KOPT-K1 (cell line): ENCODE data around the gene NCKAP5.

Source experiments
- H3K27ac ChIP-seq: fragments of 200-600 bp; sonication (generic); 2 replicates; pipeline ENCODE4 v1.5.1; 2016; ENCODE audit warnings: antibody characterized with exemption, mild to moderate bottlenecking, low read depth, low read length; ENCODE audit not compliant: poor library complexity, severe bottlenecking
- H3K36me3 ChIP-seq: fragments of 200-600 bp; sonication (generic); 2 replicates; pipeline ENCODE4 v1.5.1; 2017; ENCODE audit warnings: antibody characterized with exemption, mild to moderate bottlenecking, low read length, moderate library complexity; ENCODE audit not compliant: insufficient read depth
- H3K9me3 ChIP-seq: fragments of 200-600 bp; sonication (generic); 2 replicates; pipeline ENCODE4 v1.5.1; 2017; ENCODE audit warnings: antibody characterized with exemption, low read length, mild to moderate bottlenecking; ENCODE audit not compliant: insufficient read depth, poor library complexity, severe bottlenecking

The NCKAP5 gene

DNA sequence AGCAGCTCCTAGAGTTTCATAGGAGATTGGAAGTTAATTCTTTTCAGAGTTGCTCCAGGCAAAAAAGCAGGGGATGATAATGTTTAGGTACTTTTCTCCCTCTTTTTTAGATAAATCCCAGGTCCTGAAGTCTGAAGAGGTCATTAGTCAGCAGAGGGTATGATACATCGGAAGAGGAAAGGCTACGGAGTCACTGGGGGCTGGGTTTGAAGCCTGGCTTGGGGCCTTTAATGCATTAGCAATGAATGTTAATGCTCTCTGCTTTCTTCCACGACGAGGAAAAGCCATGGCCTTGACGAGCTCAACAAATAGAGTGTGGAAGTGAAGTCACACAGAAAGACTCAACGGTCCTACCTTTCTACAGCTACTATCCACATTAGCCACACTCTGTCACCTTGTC is 235.1 kb downstream of the NCKAP5 start:
- Histone ChIP-seq H3K27ac (no peak overlapping the region), H3K9me3 (no peaks in the 10 kb centered on the region), H3K36me3 (no peaks in the 10 kb centered on the region)

DNA sequence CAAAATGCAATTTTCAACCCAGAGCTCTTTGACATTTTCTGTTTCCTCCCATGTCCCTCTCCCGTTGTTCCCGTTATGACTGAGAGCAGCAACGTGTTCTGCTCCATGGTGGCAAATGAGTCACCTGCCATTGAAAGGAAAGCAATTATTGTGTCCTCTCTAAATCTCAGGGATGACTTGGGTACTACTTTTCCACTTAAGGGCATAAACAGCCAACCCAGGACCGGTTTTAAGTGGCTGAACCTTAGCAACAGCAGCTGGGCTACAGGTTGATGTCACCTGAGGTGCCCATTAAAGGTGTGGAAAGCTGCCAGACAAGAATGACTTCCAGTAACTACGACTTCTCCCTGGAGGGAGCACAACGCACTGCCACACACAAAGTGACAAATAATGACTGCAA is 236.8 kb downstream of the NCKAP5 start:
- Histone ChIP-seq H3K9me3 (no peaks in the 10 kb centered on the region), H3K27ac (no peak overlapping the region), H3K36me3 (no peaks in the 10 kb centered on the region)

DNA sequence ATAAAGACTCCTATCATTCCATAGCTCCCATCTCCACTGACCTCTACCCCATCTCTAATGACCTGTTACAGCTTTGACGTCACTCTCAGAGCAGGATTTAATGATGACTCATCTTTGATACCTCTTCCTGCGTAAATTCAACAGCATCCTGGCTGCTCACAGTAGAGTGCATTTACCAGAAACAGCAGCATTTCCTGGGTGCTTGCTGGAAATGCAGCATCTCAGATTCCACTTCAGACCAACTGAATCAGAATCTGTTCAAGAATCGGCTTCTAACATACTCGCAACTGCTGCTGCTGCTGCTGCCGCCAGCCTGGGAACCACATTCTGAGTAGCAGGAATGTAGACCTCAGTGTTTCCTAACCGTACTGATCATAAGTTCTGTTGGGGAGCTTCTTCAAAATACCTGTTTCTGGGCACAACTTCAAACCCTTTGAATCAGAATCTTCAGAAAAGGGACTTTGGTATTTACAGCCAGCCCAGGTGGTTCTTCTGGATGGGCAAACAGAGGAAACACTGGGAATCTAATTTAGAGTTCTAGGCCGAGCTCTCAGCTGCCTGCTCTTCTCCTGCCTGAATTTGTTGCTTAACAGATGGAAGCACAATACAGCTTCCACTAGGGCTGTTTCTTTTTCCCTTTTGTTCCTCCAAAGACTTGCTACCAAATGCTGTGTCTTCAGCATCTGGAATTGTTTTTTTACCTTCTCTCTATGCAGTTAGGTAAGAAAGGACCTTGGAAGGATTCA is 241.4 kb downstream of the NCKAP5 start:
- H3K27ac ChIP-seq: no peak overlapping the region
- no peaks in the 10 kb centered on the region for H3K36me3 ChIP-seq
- H3K9me3 ChIP-seq: no peaks in the 10 kb centered on the region

DNA sequence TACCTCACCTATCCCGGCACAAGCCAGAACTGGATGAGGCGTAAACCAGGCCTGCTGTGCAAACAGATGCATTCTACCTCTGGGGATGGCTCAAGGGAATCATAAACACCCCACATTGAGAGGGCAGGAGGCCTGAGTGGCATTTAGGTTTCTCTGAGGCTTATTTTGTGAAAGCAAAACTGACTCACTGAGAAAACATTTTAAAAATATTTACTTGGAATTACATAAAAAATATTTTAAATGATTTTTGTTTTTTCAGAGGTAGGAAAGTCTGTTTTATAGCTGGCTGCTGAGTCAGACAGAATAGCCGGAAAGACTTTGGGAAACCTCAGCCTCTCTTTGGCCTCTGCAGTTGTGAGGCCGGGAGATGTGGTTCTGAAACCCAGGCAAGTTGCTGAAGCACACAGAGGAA is 244.1 kb downstream of the NCKAP5 start:
- no peaks in the 10 kb centered on the region for H3K9me3 ChIP-seq
- H3K27ac ChIP-seq: no peak overlapping the region
- H3K36me3 ChIP-seq: no peaks in the 10 kb centered on the region

DNA sequence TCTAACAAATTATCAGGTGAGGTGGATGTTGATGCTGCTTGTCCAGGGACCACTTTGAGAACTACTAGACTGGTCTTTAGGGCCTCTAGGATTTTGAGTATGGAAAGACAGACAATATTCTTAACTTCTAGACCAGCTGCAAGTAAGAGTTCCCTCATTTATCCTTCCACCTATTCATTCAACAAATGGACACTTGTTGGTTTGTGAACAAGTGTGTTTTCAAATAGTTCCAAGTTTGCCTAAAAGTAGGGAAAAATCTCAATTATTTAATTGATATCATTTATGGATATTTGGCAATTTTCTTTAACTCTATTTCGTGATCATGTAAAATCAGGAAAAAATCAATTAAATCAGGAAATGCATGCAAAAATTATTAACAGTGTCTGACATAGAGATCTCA is 245.4 kb downstream of the NCKAP5 start:
- Histone ChIP-seq H3K9me3 (no peaks in the 10 kb centered on the region), H3K27ac (no peak overlapping the region), H3K36me3 (no peaks in the 10 kb centered on the region)

DNA sequence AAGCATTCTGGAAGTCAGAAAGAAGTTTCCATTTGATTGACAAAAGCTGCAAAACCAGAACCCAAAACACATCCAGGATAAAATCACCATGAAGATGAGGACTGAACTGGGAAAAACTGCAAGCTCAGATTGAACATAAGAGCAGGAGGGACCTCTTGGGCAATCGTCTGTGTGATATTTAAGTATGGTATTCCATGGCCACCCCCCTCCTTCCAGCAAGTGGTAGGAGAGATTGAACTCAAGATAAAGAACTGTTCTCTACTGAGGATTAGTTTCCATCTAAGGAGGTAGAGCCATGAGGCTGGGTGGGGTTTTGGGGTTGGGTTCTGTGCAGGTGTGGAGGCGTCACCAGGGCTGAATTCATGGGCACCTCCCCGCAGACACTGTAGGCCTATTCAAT is 251.1 kb downstream of the NCKAP5 start:
- Histone ChIP-seq H3K9me3 (no peaks in the 10 kb centered on the region), H3K27ac (no peak overlapping the region), H3K36me3 (no peaks in the 10 kb centered on the region)

DNA sequence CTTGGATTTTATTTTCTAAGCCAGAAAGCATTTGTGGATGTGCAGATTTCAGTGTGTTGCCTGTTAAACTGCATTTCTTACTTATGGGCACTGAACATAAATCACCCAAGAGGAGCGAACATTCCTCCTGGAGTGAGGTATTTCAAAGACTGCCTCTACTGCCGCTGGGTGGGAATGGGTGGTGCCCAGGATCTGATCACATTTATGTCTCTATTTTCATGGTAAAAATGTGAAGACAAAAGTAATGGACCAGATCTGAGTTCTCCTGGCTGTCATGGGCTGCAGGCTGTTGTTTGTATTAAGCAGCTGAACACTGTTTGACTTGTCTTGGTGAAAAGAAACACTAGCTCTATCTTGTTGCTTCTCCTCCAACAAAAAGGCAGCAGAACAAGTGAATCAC is 251.7 kb downstream of the NCKAP5 start:
- Histone ChIP-seq H3K27ac (no peak overlapping the region), H3K36me3 (no peaks in the 10 kb centered on the region), H3K9me3 (no peaks in the 10 kb centered on the region)

DNA sequence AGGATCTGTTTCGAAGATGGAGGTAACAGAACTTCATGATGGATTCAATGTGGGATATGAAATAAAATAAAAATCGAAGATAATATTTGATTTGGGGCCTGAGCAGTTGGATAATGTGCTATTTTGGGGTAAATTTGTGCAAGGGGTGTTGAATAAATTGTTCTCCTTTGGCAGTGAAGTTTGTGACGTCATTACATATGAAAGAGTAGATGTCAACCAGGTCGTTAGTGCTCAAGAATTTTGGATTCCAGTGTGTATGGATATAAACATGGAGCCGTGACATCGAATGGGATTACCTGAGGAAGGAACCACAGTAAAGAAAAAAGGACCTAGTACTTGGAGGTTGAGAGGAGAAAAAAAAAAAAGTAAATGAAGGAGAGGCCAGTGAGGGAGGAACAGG is 253.0 kb downstream of the NCKAP5 start:
- Histone ChIP-seq H3K9me3 (no peaks in the 10 kb centered on the region), H3K36me3 (no peaks in the 10 kb centered on the region), H3K27ac (no peak overlapping the region)

DNA sequence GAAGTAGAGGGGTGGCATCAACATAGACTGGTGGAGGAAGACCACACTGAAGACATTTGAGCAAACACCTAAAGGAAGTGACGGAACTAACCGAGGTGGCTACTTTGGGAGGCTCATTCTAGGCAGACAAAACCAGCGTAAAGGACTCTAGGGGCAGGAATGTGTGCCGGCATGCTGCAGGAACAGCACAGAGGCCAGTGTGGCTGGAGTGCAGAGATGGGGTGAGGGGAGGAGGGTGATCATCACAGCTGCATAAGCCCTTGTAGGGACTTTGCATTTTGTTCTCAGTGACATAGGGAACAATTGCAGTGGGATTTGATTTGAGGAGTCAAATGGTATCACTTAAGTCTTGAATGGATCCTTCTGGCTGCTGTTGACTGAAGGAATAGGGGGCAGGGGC is 253.5 kb downstream of the NCKAP5 start:
- Histone ChIP-seq H3K27ac (no peak overlapping the region), H3K9me3 (no peaks in the 10 kb centered on the region), H3K36me3 (no peaks in the 10 kb centered on the region)

DNA sequence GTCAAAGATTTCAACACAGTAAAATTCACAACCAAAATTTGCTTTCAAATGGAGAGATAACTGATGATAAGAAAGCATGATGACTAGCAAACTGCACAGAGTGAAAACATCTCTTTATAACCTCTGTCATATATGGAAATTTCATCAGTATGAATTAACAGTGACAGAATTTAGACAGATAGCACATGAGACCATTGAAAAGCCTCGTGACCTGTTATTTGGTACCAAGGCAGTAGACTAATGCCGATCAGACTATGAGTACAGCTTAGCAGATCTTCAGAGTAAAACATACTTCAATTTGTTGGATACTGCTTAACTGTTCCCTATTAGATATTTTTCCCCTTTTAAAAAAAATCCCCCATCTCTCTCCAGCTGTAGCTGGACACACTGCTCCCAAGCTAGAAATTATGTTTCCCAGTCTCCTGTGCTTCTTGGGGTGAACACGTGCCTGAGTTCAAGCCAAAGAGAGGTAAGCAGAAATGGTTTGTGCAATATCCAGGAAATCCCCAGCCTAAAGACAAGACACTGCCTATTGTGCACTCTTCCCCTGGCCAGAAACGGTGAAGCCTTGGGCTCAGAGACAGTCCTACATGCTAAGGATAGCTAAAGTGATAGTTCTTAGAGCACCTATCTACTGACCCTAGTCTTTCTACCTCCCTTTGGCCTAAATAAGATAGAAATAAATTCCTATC is 256.1 kb downstream of the NCKAP5 start:
- H3K36me3 ChIP-seq: no peaks in the 10 kb centered on the region
- no peaks in the 10 kb centered on the region for H3K9me3 ChIP-seq
- no peak overlapping the region for H3K27ac ChIP-seq

DNA sequence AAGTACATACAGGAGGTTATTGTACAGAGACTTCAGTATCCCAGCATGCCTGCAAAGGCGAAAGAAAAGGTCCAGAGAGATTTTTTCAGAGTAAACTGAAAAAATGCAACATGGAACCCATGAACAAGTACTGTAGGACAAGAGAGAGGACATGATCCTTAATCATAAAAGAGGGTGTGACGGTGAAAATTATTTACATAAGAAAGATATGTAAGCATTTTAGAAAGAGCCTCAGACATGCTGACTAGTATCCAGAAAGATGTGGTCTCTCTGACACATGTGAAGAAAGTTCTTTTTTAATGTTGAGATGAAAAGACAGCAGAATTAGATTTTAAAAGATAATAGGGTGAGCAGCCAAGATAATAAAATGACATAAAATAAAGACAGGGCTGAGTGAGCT is 262.0 kb downstream of the NCKAP5 start:
- H3K36me3 ChIP-seq: no peaks in the 10 kb centered on the region
- no peaks in the 10 kb centered on the region for H3K9me3 ChIP-seq
- no peak overlapping the region for H3K27ac ChIP-seq

DNA sequence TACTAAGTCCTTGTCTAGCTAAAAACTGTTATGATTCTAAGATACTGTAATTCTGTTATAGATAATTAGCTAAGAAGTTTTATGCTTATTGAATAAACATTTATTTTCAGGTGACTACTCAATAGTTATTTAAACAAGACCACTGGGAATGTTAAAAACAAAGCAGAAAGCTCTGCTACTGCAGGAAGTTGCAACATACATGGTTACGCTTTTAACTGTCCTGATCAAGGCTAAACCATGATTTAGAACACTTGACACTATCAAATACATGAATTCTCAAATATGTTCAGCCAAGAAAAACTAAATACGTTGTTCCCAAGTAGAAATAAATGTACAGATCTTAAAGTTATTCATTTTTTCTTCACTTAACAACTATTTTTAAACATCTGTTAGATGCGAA is 263.9 kb downstream of the NCKAP5 start:
- Histone ChIP-seq H3K27ac (no peak overlapping the region), H3K36me3 (no peaks in the 10 kb centered on the region), H3K9me3 (no peaks in the 10 kb centered on the region)

DNA sequence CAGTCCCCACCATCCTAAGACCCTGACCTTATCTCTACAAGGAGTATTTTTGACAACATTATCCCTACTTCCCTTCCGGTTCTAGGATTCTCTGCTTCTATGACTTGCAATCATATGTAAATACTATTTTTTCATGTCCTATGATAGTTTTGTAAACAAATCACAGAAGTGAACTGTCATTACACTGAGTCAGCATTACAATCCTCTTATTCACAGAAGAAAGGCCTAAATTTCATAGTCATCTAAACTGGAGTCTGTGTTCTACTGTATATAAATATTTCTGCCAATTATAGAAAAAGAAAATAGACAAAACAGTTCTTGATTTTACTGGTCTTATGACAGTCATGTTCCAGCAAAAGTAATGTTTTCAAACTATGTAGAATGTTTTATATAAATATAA is 265.1 kb downstream of the NCKAP5 start:
- Histone ChIP-seq H3K27ac (no peak overlapping the region), H3K9me3 (no peaks in the 10 kb centered on the region)

DNA sequence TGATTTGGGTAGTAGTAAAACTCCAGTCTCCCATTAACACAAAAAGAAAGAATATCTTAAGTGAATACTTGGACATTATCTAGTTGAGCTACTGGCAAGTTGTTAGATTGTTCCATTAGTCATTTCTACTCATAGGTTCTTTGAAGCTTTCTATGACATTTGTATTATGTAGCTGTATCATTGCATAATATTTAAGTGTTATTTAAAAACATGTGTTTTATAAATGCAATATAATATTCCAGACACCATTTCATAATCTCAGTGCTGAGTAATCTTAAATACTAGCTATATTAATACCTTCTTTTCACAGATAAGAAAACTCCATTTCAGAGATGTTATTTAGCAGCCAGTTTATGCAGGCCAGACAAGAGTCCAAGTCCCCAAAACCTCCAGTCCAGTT is 271.9 kb downstream of the NCKAP5 start:
- H3K36me3 ChIP-seq: no peaks in the 10 kb centered on the region
- H3K27ac ChIP-seq: no peak overlapping the region
- H3K9me3 ChIP-seq: no peaks in the 10 kb centered on the region

More for the DNA sequence above, 265.1 kb downstream of the NCKAP5 start:
- no peaks in the 10 kb centered on the region for H3K36me3 ChIP-seq

DNA sequence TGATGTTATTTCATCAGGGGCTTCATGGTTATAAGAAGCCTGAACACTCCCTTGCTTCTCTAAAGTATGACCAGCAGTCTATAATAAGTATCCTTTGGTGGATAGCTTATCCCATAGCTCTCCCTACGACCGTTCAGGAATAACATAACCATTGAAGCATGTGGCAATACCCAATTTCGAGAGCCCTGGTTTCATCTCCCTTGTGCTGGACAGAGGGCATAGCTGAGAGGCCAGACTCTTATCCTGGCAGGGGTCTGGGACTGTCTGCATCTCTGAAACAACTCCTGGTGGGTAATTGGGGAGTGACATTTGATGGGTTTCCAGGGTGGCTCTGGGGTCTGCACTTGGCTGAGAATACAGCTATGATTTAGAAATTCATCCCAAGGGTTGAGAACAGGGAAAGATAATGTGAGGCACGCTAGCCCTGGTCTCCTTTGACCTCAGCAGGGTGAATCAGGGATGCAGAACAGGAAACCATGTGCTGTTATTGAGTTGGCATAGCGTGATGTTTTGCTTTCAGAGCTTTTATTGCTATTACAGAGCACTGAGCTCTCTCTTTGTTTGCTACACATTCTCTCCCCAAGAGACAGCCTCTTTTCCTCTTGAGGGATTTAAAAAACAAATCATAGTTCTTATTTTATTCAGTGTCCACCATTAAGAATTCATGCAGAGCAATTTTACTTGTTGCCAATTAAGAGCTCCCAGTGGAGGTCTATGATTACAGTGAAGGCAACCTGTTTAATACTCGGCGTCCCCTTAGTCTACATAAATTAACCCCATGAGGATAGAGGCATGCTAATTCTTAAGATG is 274.5 kb downstream of the NCKAP5 start:
- Histone ChIP-seq H3K27ac (no peak overlapping the region), H3K36me3 (no peaks in the 10 kb centered on the region)

More for the DNA sequence above, 274.5 kb downstream of the NCKAP5 start:
- H3K9me3 ChIP-seq: no peaks in the 10 kb centered on the region
